IPS-NIHi11 (cell line): Measurements from ENCODE around the gene NECTIN4.
"Not testable (repeated sequence)": the region's sequence is repeated elsewhere in the genome, so short reads cannot be mapped to it uniquely, and the experiment has no call there.

Source experiments
- DNase-seq: peaks from one replicate; pipeline ENCODE4 v3.0.0; 2012; ENCODE audit warnings: mixed read lengths, low spot score

Gene NECTIN4

GRCh38 chr1:161082483-161082882, 6.9 kb downstream of the NECTIN4 start:
- DNase-seq: no peak

- no peak for DNase-seq
These were observed 7.8 kb downstream of the NECTIN4 start for GRCh38 chr1:161081519-161081918.

GRCh38 chr1:161080441-161081405, 8.6 kb downstream of the NECTIN4 start:
- no peak for DNase-seq

- DNase-seq: no peak
These were observed 9.8 kb downstream of the NECTIN4 start for GRCh38 chr1:161079436-161080110.

- DNase-seq: no peak
These were observed 11.9 kb downstream of the NECTIN4 start for GRCh38 chr1:161077426-161077825.

GRCh38 chr1:161076410-161076809, 12.9 kb downstream of the NECTIN4 start:
- no peak for DNase-seq

GRCh38 chr1:161074676-161075368, 14.5 kb downstream of the NECTIN4 start:
- no peak for DNase-seq

- DNase-seq: no peak
These were observed 15.8 kb downstream of the NECTIN4 start for GRCh38 chr1:161073474-161074121.

GRCh38 chr1:161072751-161073449, 16.5 kb downstream of the NECTIN4 start:
- no peak for DNase-seq

GRCh38 chr1:161071886-161072371, 17.4 kb downstream of the NECTIN4 start:
- peak; percentile 82 for DNase-seq

- no peak for DNase-seq
These were observed 18.6 kb downstream of the NECTIN4 start for GRCh38 chr1:161070761-161071160.

GRCh38 chr1:161069731-161070270, 19.6 kb downstream of the NECTIN4 start, which contains the start of gene ARHGAP30:
ARHGAP30 (minus strand) TSS chr1:161069891; CDS start chr1:161069624, 267 bp downstream.
- DNase-seq: no peak

GRCh38 chr1:161069241-161069640, 20.1 kb downstream of the NECTIN4 start:
- DNase-seq: no peak

GRCh38 chr1:161068306-161069234, 20.8 kb downstream of the NECTIN4 start:
- peak; percentile 53 for DNase-seq

- no peak for DNase-seq
These were observed 22.7 kb downstream of the NECTIN4 start for GRCh38 chr1:161066694-161067093.

GRCh38 chr1:161065681-161066080, 23.7 kb downstream of the NECTIN4 start:
- DNase-seq: not testable (repeated sequence)

- DNase-seq: not testable (repeated sequence)
These were observed 25.4 kb downstream of the NECTIN4 start for GRCh38 chr1:161063936-161064335.

GRCh38 chr1:161061419-161061818, 27.9 kb downstream of the NECTIN4 start:
- DNase-seq: no peak

- DNase-seq: no peak
These were observed 30.1 kb downstream of the NECTIN4 start for GRCh38 chr1:161059293-161059692.

- no peak for DNase-seq
These were observed 34.6 kb downstream of the NECTIN4 start for GRCh38 chr1:161054805-161055204.
